Measurements from ENCODE around the gene ZNF787.

ZNF787 gene

GRCh38 chr19:56142897-56143434 lies 21.9 kb upstream of the ZNF787 start:
- DNase-seq (ENCODE audit: low read depth) = no peak

GRCh38 chr19:56142087-56142787 lies 21.1 kb upstream of the ZNF787 start:
- no peak for DNase-seq (ENCODE audit: low read depth)

- peak; percentile 22 for DNase-seq (ENCODE audit: low read depth)
Observed at GRCh38 chr19:56141417-56141993, 20.4 kb upstream of the ZNF787 start.

GRCh38 chr19:56140583-56141416 lies 19.7 kb upstream of the ZNF787 start, which contains the start of gene ZNF444:
Gene ZNF444, plus strand, starts transcription at chr19:56141287. Its CDS starts 5,625 bp downstream, at chr19:56146912.
- peak; percentile 98 for DNase-seq (ENCODE audit: low read depth)

- no peak for DNase-seq (ENCODE audit: low read depth)
Observed at GRCh38 chr19:56139847-56140582, 18.9 kb upstream of the ZNF787 start.

- DNase-seq (ENCODE audit: low read depth) = no peak
Observed at GRCh38 chr19:56138069-56138468, 17.0 kb upstream of the ZNF787 start.

GRCh38 chr19:56137405-56137804 lies 16.3 kb upstream of the ZNF787 start:
- DNase-seq (ENCODE audit: low read depth) = no peak

- no peak for DNase-seq (ENCODE audit: low read depth)
Observed at GRCh38 chr19:56136362-56136761, 15.3 kb upstream of the ZNF787 start.

GRCh38 chr19:56134654-56134921 lies 13.5 kb upstream of the ZNF787 start:
- DNase-seq (ENCODE audit: low read depth) = no peak

GRCh38 chr19:56133858-56134653 lies 13.0 kb upstream of the ZNF787 start:
- DNase-seq (ENCODE audit: low read depth) = no peak

- no peak for DNase-seq (ENCODE audit: low read depth)
Observed at GRCh38 chr19:56132316-56132822, 11.3 kb upstream of the ZNF787 start.

- DNase-seq (ENCODE audit: low read depth) = no peak
Observed at GRCh38 chr19:56131651-56132050, 10.6 kb upstream of the ZNF787 start.

- DNase-seq (ENCODE audit: low read depth) = no peak
Observed at GRCh38 chr19:56130006-56130405, 8.9 kb upstream of the ZNF787 start.

- no peak for DNase-seq (ENCODE audit: low read depth)
Observed at GRCh38 chr19:56126983-56127780, 6.1 kb upstream of the ZNF787 start.

- no peak for DNase-seq (ENCODE audit: low read depth)
Observed at GRCh38 chr19:56125806-56126590, 4.9 kb upstream of the ZNF787 start.

- DNase-seq (ENCODE audit: low read depth) = no peak
Observed at GRCh38 chr19:56124578-56124977, 3.5 kb upstream of the ZNF787 start.

- DNase-seq (ENCODE audit: low read depth) = no peak
Observed at GRCh38 chr19:56123266-56123891, 2.3 kb upstream of the ZNF787 start.

- peak; percentile 71 for DNase-seq (ENCODE audit: low read depth)
Observed at GRCh38 chr19:56120371-56121179, 520 bp downstream of the ZNF787 start.

All from activated T-cell treated with anti-CD3 and anti-CD28 coated beads for 1 hour (primary cell).